Activated CD4-positive, alpha-beta T cell treated with anti-CD3 and anti-CD28 coated beads, Interleukin-2, amount 50 U/mL, for 48 hours (primary cell): Measurements from ENCODE around the gene TRANK1.
A peak's percentile ranks its signal among the peaks of the same experiment; 100 is the strongest.
"Not testable (repeated sequence)": the region's sequence is repeated elsewhere in the genome, so short reads cannot be mapped to it uniquely, and the experiment has no call there.

Experiments
- DNase-seq, 2 experiments: peaks; one replicate each; pipeline ENCODE4 v3.0.0-alpha.2; 2020

Gene TRANK1

GRCh38 chr3:36944641-36945270 lies at the start of gene TRANK1:
Gene TRANK1 (minus strand): TSS chr3:36945054. CDS start chr3:36944809, 245 bp downstream.
- DNase-seq: peak; percentile 78 to 84

DNA sequence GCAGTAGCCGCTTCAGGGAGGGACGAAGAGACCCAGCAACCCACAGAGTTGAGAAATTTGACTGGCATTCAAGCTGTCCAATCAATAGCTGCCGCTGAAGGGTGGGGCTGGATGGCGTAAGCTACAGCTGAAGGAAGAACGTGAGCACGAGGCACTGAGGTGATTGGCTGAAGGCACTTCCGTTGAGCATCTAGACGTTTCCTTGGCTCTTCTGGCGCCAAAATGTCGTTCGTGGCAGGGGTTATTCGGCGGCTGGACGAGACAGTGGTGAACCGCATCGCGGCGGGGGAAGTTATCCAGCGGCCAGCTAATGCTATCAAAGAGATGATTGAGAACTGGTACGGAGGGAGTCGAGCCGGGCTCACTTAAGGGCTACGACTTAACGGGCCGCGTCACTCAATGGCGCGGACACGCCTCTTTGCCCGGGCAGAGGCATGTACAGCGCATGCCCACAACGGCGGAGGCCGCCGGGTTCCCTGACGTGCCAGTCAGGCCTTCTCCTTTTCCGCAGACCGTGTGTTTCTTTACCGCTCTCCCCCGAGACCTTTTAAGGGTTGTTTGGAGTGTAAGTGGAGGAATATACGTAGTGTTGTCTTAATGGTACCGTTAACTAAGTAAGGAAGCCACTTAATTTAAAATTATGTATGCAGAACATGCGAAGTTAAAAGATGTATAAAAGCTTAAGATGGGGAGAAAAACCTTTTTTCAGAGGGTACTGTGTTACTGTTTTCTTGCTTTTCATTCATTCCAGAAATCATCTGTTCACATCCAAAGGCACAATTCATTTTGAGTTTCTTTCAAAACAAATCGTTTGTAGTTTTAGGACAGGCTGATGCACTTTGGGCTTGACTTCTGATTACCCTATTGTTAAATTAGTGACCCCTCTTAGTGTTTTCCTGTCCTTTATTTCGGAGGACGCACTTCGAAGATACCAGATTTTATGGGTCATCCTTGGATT lies 48.8 kb upstream of the TRANK1 start, which contains the start of gene MLH1:
Gene MLH1, plus strand, starts transcription at position 193 of the 958 bp plus-strand sequence. Its CDS starts 30 bp downstream, at position 223.
- peak; percentile 98 to 99 for DNase-seq

DNA sequence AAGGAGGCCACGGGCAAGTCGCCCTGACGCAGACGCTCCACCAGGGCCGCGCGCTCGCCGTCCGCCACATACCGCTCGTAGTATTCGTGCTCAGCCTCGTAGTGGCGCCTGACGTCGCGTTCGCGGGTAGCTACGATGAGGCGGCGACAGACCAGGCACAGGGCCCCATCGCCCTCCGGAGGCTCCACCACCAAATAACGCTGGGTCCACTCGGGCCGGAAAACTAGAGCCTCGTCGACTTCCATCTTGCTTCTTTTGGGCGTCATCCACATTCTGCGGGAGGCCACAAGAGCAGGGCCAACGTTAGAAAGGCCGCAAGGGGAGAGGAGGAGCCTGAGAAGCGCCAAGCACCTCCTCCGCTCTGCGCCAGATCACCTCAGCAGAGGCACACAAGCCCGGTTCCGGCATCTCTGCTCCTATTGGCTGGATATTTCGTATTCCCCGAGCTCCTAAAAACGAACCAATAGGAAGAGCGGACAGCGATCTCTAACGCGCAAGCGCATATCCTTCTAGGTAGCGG lies 48.0 kb upstream of the TRANK1 start, which contains the start of gene EPM2AIP1:
Gene EPM2AIP1, minus strand, starts transcription at position 326 of the 520 bp plus-strand sequence. Its CDS starts 54 bp downstream, at position 272.
- no peak for DNase-seq

DNA sequence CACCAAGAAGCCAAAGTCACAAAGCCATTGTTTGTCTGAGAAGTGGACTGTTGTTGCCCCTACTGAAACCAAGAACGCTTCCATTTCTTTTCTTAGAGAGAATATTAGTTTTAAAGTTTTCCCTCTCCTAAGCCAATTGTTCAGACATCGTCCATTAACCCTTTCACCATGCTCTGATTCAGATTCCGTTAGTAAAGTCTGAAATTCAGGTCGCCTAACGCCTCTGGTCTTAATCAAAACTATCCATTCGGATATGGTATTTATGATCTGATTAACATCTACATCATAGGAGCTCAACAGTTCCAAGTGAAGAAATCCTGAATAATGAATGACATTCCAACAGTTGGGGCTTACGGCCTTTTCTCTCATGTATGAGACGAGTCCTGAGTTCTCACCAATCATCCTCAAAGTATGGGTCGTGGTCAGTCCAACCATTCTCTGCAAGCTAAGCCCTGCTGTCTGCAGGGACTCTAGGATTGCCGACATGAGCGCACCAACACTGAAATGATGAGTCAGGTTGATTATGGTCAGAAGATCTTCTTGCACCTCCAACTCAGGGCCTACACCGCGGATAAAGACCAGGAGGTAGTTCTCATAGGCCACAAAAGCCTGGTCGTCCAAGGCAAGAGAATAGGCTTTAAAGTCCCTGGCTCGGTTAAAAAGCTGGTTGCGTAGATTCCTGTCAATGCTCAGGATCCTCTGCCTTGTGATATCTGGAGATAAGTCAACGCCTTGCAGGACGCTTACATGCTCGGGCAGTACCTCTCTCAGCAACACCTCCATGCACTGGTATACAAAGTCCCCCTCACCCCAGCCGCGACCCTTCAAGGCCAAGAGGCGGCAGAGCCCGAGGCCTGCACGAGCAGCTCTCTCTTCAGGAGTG lies 47.3 kb upstream of the TRANK1 start:
- DNase-seq: peak; percentile 24 to 40

DNA sequence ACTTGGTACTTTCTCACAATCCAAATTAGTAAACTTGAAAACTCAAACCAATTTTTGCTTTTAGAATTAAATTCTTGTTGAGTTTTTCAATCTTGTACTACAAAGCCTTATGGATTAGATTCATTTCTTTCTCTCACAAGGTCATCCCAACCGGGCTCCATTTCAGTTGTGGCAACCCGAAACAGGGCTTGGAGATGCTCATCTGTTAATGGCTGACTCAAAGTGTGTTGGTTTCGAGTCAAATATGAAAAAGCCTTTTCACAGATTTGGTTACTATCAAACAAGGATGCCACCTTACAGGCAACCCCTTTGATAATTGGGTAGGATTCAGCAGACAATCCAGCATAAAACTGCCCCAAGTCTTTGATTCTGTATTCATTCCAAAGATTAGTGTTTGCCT lies 46.3 kb upstream of the TRANK1 start:
- peak; percentile 37 to 58 for DNase-seq

DNA sequence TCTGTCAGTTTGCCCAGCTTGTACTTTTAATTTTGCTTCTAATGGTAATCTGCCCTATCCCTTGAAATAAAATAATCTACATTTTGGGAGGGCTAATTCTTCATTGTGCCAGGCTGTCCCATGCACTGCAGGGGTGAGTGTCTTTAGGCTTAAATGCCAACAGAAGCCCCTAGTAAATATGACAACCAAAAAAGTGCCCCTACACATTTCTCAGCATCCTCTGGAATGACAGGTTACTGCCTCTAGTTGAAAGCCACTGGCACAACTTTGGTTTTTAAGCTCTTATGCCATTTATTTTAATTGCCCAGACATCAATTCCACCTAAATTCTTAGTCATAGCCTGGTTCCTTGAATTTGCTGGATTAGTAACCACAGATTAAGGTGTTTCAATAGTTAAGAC lies 44.7 kb upstream of the TRANK1 start:
- no peak for DNase-seq

GRCh38 chr3:36989005-36989404 lies 44.2 kb upstream of the TRANK1 start:
- no peak for DNase-seq

DNA sequence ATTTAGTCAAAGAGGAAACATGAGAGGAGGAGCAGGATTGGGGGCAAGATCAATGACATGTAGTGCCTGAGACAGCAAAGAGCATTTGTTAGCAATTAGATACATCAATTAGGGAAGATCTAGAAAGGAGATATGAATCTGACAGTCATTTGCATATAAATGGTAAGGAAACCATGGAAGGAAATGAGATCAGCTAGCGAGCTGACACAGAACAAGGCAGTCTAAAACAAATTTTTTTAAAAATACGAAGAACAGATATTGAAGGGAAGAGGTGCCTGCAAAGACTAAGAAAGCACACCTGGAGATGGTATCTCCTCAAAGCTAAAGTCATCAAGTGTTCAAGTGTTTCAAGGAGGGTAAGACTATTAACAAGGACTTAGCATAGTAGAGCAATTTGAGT lies 43.5 kb upstream of the TRANK1 start:
- DNase-seq: no peak

GRCh38 chr3:36981006-36981405 lies 36.2 kb upstream of the TRANK1 start:
- DNase-seq: no peak

DNA sequence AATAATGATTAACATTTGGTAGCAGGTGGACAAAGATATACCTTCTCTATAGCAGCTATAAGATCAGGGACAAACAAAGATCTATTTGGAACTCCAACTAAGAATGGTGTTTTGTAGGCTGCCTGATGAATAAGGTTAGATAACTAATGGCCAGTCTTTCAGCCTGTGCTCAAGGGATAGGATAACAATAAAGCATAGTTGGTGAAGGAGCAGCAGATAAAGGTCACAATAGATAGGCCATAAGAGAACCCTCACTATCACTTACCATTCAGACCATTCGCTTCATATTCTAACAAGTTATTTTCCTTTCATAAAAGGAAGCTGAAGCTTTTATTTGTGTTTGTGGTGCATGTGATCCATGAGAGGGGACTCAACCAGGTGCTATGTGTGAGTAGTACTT lies 28.3 kb upstream of the TRANK1 start:
- DNase-seq: no peak

DNA sequence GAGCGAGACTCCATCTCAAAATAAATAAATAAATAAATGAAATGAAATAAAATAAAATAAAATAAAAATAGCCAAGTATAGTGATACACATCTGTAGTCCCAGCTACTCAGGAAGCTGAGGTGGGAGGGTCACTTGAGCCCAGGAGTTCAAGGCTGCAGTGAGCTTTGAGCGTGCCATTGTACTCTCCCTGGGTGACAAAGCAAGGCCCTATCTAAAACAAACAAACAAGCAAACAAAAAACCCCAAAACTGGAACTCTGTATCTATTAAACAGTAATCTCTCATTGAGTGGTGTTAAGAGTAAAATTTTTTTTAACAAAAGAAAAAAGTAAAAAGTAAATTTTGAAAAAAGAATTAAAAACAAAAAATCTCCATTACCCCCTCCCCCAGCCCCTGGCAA lies 27.3 kb upstream of the TRANK1 start:
- no peak for DNase-seq

DNA sequence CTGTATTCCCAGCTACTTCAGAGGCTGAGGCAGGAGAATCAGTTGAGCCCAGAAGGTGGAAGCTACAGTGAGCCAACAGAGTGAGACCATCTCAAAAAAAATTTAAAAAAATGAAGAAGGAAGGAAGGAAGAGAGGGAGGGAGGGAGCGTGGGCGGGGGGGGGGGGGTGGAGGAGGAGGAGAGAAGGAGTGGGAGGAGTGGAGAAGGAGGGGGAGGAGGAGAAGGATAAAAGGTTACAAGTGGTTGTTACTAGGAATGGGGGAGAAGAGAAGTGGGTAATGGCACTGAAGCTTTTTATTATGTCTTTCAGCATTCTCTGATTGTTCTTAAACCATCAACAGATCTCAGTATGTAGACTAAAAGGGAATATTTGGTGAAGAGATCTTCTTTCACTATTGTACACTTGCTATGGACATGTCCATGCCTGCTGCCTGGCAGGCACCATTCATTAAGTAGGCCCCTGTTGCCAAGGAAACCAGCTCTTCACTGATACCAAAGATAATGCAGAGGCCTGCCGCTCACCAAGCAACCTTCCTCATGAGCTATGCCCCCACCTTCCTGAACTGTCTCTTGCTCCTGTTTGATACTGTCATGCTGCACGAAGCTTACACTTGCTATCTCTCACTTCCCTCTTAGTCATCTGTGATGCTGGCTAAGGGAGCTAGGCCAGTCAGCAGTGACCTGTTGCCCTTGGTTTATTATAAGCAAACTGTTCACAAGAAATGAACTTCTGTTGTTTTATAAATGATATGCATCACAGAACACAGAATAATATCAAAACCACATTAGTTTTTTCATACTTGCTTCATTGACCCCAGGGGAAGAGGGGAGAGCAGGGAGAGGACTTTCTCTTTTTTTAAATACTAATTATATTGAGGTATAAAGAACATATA lies 24.9 kb upstream of the TRANK1 start:
- DNase-seq: peak; percentile 21 to 40

- no peak for DNase-seq
Observed at GRCh38 chr3:36969085-36969484, 24.2 kb upstream of the TRANK1 start.

- DNase-seq: no peak
Observed at GRCh38 chr3:36965440-36965839, 20.6 kb upstream of the TRANK1 start.

DNA sequence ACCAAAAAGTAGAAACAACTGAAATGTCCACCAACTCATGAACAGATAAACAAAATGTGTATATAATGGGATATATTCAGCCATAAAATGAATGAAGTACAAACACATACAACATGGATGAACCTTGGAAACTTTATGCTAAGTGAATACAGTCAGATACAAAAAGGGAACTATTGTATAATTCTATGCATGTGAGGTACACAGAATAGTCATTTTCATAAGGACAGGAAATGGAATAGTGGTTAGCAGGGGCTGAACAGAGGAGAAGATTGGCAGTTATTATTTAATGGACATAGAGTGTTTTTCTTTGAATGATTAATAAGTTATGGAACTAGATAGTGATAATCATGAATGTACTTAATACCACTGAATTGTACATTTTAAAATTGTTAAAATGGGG lies 20.0 kb upstream of the TRANK1 start:
- no peak for DNase-seq

DNA sequence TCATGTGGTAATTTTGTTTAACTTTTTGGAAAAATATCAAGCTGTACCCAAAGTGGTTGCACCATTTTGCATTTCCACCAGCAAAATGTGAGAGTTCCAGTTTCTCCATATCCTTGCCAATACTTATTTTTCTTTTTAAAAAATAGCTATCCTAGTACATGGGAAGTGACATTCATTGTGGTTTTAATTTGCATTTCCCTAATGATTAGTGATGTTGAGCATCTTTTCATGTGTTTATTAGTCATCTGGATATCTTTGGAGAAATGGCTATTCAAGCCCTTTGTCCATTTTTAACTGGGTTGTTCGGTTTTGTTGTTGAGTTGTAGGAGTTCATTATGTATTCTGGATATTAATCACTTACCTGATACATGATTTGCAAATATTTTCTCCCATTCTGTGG lies 19.5 kb upstream of the TRANK1 start:
- no peak for DNase-seq

DNA sequence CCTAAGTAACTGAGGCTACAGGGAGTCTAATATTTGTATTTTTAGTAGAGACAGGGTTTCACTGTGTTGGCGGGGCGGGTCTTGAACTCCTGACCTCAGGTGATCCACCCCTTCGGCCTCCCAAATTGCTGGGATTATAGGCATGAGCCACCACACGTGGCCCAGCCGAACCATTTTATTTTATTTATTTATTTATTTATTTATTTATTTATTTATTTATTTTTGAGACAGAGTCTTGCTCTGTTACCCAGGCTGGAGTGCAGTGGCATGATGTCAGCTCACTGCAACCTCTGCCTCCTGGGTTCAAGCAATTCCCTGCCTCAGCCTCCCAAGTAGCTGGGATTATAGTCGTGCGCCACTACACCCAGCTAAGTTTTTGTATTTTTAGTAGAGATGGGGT lies 18.2 kb upstream of the TRANK1 start:
- DNase-seq: not testable (repeated sequence)

DNA sequence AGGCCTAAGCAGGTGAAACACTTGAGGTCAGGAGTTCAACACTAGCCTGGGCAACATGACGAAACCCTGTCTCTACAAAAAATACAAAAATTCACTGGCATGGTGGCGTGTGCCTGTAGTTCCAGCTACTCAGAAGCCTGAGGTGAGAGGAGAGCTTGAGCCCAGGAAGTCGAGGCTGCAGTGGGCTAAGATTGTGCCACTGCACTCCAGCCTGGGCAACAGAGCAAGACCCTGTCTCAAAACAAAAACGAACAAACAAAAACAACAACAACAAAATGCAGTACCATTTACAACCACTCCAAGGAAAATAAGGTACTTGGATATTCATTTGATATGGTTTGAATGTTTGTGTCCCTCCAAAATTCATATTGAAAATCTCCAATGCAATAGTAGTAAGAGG lies 15.6 kb upstream of the TRANK1 start:
- no peak for DNase-seq

- DNase-seq: no peak
Observed at GRCh38 chr3:36959821-36960220, 15.0 kb upstream of the TRANK1 start.

DNA sequence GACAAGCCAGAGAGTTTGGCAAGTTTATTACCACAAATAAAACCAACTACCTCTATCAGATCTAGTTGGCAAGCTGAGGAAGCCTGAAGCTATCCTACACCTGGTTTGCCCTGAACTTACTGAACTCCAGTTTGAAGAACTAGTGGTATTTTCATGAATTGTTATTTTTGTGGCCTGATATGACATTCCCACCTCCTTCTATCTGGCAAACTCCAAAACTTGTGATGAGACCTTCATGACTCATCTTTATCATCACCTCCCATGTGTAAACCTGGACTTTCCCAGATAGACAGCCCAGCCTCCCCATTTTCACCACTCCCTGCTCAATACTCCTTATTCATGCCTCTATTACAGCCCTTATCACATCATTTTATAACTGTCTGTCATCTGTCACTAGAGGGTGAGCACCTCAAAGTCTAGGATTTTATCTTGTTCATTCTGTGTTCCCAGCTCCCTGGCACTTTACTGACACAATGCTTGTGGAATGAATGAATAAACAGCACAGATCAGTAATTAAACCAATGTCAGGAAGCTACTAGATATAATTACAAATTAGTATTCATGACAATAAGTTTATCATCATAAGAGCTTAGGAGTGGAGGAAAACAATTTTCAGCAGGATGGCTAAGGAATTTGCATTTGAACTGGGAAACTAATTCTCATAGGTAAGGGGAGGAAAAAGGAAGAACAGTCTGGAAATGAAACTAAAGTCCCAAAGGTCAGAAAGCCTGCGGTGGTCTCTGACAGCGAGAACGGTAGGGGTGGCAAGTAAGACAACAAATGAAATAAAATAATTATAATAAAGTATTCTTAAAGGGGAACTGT lies 13.2 kb upstream of the TRANK1 start:
- peak in 1 of 2 experiments; percentile 15 for DNase-seq

DNA sequence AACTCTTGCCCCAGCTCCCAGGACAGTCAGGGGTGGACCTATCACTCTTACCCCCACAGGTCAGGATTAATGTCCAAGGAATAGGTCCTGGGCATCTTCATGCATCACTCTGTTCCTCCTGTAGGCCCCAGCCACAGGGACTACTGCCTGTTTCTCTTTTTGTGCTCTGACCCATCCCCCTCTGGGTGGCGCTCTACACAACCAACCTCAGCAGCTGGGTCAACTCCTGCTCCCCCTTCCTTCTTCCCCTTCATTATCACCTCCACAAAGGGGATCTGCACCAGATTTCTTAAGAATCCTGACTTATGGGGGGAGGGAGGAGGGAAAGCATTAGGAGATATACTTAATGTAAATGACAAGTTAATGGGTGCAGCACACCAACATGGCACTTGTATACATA lies 12.2 kb upstream of the TRANK1 start:
- peak in 1 of 2 experiments; percentile 12 for DNase-seq
